ENCODE data around the gene IGF1R.

The IGF1R gene

DNA sequence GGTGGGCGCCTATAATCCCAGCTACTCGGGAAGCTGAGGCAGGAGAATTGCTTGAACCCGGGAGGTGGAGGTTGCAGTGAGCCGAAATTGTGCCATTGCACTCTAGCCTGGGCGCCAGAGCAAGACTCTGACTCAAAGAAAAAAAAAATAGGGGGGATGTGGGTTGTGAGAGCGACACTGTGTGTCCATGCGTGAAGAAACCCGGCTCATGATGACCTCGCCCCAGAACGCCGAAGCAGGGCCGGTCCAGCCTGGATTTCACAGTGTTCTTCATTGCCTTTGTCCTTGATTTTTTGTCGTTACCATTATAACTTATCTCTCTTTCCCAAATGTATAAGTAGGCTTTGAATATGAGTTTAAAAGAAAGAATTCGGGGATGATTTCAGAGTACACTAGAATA, 230.5 kb downstream of the IGF1R start:
- DNase-seq (ENCODE audit: low spot score) (peak; percentile 40), FAIRE-seq (peak; percentile 43)

DNA sequence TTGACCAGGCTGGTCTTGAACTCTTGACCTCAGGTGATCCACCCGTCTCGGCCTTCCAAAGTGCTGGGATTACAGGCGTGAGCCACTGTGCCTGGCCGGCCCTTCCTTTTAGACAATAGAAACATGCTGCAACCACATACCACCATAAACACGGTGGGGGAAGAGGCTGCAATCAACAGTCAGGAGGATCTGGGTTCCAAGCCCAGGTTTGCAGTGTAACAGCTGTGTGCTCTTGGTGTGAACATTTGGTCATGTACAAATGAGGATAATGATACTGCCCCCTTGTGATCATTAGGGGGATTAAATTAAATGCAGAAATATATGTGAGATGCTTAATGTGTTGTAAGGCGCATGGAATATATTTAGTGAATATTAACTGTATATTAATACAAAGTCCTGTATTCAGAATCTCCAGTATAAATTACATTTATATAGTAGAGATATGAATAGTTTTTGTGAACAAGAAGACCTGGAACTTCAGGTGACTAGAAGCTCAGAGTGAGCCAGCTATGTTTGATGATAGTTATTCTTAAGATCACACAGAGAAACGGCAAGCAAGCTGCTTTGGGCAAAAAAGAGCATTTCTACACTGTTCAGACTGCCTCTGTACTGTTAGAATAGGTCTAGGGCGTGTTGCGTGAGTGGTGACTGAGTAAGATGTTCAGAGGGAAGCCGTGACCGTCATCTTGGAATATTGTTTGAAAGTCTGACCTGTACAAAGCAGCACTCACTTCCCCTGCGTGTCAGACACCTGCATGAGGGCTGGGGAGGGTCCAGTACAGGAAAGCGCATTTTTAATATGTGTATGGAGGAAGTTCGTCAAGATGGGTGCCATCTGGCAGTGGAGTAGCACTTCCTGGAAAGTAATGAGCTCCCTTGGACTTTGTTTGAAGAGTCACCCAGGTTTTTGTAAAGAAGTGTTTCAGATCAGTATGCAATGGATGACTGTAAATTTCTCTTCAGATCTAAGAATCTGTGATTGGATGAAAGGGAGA, 233.5 kb downstream of the IGF1R start:
- peak; percentile 53 for DNase-seq (ENCODE audit: low spot score)
- FAIRE-seq, result peak; percentile 30

DNA sequence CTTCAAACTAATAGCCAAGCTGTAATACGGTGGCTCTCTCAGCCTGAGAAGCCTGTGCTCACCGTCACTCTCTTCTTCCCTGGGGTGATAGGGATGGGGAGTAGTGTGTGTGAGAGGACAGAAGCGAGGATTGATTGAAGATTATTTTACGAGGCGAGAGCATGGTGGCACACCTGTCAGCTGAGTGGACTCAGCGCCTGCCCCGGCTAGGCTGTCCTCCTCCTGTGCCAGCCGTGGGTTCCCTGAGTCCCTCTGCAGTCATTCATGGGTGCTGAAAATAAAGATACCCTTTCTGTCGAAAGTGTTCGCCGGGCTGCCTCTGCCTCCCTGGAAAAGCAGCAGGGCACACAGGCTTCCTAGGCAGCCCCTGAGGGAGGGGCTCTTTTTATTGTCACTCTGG, 235.1 kb downstream of the IGF1R start:
- FAIRE-seq (no peak), DNase-seq (ENCODE audit: low spot score) (no peak)

DNA sequence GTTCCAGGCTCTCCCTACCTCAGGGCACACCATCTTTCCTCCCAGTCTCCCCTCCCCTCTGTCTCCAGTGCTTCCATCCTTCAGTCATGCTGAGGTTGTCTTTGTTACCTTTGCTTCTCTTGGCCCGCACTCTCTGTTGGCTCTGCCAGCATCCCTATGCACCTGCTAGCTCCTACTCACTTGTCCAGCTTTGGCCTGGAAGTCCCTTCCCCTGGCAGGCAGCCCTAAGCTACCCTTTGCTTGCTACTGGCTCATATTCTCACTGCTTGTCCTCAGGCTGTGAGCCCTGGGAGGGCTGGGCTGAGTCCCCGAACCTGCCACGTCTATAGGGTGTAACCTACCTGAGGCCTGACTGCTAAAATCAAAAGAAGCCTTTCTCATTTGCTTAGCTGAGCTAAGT, 236.6 kb downstream of the IGF1R start:
- no peak for FAIRE-seq
- DNase-seq (ENCODE audit: low spot score), result no peak

DNA sequence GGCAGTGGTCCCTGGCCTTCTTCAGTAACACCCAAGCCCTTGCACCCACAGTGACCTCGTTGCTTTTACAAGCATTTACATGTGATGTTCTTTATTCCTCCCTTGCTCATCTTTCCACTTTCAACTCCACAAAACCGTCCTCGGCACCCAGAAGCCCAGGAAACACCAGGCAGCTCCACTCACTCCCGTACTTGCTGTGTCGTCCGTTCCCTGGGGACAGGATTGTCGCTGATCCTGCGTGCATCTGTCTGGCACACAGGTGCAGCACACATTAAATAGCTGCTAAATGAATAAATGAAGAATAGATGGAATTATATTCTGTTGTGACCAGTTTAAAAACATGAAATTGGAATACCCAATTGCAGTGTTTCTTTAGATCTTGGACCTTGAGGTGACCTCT, 239.6 kb downstream of the IGF1R start:
- FAIRE-seq (no peak), DNase-seq (ENCODE audit: low spot score) (no peak)

DNA sequence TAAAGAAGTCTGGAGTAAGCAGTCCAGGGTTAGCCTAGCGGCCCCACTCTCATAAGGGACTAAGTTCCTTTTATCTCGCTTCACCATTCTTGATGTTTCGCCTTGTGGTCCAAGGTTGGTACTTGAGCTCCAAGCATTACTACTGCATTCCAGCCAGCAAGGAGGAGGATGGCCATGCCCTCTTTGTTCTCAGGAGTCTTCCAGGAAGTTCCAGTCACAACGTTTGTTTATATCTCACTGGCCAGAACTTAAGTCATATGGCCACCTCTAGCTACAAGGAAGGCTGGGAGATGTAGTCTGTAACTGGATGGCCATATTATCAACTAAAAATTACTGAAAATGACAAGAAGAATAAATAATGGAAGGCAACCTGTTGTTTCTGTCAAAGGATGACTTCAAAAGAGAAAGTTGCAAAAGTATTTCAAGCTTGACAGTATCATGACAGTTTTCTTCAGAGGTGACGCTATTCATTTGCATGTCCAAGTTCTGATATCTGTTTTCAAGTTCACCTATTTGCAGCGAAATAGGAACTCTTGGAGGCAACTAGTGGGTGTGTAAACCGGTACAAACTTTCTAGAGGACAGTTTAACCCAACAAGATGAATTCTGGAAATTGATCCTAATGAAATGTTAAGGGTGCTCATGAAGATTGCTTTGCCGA, 240.6 kb downstream of the IGF1R start:
- FAIRE-seq (no peak), DNase-seq (ENCODE audit: low spot score) (peak; percentile 61)

DNA sequence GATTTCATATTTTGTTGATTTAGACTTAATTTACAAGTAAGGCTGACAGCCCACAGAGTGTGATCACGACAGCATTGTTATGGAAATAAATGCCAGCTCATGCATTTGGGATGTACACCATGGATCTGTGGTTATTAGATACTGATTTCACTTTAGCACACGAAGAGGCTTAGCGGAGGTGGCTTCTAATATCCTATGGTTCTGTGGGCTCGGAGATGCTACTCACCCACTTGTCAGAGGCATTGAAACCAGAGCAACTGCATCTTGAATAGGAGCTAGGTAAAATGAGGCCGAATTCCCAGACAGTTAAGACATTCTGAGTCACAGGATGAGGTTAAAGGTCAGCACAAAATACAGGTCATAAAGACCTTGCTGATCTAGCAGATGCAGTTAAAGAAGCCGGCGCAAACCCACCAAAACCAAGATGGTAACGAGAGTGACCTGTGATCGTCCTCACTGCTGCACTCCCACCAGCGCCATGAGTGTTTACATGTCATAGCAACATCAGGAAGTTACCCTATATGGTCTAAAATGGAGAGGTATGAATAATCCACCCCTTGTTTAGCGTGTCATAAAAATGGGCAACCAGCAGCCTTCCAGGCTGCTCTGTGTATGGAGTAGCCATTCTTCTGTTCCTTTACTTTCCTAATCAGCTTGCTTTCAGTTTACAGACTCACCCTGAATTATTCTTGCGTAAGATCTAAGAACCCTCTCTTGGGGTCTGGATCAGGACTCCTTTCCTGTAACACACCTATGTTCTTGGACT, 241.8 kb downstream of the IGF1R start:
- FAIRE-seq (peak; percentile 93), DNase-seq (ENCODE audit: low spot score) (peak; percentile 99)

DNA sequence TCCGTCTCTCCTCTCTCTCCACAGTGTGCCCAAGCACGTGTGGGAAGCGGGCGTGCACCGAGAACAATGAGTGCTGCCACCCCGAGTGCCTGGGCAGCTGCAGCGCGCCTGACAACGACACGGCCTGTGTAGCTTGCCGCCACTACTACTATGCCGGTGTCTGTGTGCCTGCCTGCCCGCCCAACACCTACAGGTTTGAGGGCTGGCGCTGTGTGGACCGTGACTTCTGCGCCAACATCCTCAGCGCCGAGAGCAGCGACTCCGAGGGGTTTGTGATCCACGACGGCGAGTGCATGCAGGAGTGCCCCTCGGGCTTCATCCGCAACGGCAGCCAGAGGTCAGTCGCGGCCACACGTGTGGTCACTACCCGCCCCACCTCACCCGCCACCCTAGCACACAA, 243.0 kb downstream of the IGF1R start:
- DNase-seq (ENCODE audit: low spot score), result no peak
- FAIRE-seq, result no peak

DNA sequence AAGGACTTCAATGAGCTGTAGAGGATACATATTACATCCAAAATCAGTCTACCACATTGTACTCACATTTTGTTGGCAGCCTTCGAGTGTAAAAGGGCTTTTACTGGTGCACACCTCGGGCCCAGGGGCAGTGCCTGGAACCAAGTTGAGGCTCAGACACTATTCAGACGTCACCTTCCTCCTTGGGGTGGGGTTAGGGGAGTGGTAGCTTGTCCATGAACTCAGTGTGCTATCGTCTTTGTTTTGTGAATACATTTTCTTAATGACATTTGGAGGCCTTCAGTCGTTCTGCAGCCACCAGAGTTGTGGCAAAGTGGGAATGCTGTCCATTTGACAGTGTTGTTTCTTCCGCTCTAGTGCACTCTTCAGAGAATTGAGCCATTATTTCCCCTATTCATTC, 245.1 kb downstream of the IGF1R start:
- FAIRE-seq (no peak), DNase-seq (ENCODE audit: low spot score) (no peak)

DNA sequence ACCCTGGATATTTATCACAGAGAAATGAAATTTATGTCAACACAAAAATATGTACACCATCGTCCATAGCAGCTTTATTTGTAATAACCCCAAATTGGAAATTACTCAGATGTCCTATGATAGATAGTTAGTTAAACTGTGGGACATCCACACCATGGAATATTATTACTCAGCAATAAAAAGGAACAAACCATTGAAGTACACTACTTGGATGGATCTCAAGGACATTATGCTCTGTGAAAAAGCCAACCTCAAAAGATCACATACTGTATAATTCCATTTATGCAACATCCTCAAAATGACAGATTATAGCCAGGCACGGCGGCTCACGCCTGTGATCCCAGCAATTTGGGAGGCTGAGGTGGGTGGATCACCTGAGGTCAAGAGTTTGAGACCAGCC, 246.0 kb downstream of the IGF1R start:
- no peak for DNase-seq (ENCODE audit: low spot score)
- FAIRE-seq, result no peak

DNA sequence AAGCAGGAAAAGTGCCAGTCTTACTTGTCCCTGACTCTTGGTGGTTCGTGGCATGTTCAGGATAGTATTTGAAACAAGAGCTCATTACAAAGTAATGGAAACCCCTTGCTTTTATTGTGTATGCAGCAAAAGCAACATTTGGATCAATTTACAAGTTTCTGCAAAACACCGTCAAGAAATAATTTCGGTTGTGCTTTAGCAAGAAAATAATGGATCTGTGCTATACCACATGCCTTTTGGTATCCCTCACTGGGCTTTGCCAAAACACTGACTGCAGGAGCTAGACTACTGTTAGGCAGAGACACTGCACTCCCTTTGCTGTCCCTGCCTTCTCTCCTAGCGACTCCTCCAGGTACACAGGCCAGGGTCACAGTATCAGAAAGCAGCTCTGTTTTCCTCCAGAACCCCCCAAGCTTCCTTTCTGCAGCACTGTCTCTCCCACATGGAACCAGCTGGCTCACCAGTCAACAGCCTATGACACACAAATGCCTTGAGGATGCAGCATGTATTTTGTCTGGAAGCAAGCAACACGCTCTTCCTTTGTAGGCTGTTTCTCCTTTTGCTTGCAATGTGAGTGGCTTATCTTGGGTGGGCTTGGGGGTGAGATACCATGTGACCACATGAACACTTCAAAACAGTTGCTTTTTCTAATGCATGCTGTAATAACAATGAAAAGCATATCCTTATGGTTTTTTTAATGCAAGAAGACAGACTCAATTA, 247.8 kb downstream of the IGF1R start:
- DNase-seq (ENCODE audit: low spot score) (peak; percentile 50), FAIRE-seq (no peak)

DNA sequence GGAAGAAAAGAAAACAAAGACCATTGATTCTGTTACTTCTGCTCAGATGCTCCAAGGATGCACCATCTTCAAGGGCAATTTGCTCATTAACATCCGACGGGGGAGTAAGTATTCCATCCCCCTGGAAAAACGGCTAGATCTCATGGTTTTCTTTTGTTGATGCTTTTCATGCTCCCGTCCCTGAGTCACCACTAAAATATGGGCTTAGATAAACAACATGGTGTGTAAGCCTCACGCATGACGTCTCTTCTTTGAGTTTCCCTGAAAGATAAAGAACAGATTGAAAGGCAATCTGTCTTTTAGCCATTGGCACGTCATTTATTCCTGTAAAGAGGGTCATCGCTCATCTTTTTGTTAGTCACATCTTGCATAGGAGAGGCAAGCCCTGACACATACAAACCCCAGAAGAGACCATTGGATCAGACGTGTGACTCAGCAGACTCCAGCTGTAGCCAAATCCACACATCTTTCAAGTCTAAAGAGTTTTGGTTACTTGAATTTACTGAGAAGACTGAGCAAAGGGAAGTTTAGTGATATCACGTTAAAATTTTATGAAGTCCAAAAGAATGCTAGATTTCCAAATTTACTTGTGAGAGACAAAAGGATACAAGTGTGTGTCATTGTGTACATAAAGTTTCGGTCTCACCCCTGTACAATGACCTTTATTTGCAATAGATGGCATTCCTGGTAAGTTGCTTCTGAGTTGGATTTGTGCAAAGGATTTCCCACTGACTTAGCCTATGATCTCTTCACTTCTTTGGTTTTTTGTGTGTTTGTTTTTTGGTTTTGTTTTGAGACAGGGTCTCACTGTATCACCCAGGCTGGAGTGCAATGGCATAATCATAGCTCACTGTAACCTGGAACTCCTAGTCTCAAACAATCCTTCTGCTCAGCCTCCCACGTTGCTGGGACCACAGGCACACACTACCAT, 248.7 kb downstream of the IGF1R start:
- peak; percentile 91 for FAIRE-seq
- DNase-seq (ENCODE audit: low spot score), result peak; percentile 98

DNA sequence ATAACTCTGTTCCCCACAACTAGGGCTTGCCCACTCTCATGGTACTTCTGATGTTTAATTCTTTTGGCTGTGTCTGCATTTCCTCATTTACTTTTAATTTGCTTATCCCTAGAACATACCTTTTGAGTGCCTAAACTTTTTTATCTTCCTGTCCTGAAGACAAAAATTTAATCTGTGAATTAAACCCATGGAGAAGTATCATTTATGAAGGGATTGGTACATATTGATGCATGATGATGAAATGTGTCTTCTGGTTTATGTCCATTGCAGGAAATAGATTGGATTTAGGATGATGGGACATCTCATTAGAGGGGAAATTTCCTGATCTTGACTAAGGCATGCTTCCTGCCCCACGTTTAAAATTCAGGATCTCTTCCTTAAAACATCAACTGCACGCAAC, 249.8 kb downstream of the IGF1R start:
- FAIRE-seq, result no peak
- DNase-seq (ENCODE audit: low spot score), result no peak

DNA sequence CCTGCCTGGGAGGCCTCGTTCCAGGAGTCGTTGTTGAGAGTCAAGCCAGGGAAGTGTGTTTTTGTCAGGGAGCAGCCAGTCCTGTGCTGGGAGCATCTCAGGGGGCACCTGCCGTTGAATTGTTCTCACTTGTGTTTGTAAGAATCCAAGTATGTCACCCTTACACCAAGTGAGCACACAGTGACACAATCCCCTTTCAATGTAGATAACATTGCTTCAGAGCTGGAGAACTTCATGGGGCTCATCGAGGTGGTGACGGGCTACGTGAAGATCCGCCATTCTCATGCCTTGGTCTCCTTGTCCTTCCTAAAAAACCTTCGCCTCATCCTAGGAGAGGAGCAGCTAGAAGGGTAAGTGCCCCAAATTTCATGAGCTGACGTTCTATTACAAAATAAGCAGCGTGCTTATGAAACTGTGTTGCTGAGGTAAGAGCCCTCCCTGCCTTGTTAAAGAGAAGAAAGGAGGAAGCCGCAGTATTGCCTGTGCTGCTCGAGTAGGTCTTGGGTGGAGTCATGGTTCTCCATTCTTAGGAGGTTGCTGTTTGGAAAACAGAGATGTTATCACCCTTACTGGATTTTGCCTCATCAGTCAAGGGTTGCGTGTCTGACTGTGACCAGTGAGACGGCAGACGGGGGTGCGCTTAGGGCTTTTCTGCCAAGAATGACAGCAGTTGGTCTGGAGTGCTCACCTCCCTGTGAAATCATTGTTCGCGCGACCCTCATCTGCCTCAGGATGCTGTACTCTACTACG, 251.1 kb downstream of the IGF1R start:
- DNase-seq (ENCODE audit: low spot score), result no peak
- FAIRE-seq, result no peak

DNA sequence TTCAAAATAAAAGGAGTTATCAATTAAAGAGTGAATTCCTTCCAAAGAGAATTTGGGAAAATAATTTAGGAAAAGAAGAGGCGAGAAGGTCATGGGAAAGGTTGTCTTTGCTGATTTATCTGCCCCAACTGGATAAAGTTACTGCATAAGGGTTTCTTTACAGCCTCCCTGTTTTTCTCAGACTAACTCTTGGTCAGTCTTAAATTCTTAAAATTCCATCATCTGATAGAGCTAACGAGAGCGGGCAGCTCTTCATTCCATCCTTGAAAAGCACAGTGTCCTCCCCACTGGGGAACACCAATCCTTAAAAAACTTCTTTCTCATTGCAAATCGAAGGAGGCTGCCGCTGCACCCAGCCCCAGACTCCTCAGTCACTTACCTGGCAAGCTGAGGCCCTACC, 252.0 kb downstream of the IGF1R start:
- FAIRE-seq (no peak), DNase-seq (ENCODE audit: low spot score) (no peak)

DNA sequence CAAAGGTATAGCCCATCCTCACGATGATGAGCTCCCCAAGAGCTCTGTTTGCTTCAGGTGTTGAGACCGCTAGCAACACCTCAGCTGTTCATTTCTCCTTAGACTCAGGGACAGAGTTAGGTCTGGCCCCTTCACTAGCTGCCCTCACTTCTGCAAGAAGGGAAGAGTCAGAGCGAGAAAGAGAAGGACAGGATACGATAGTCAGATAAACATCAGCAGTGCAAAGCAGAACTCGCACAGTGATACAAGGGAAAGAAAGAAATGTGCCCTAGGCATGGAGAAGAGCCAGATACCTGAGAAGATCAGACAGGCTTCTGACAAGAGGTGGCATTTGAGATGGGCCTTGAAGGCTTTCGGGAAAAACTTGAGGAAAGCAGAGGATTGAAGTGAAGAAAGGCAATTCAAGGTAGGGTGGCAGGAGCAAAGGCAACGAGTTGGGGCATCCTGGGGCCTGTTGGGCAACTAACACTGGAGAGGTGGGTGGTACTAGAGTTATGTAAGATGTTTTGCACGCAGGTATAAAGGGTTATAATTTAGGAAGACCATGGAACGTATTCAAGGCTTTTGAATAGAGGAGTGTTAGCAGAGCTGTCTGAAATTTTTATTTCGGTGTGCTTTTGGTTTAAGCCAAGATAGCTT, 253.2 kb downstream of the IGF1R start:
- DNase-seq (ENCODE audit: low spot score) (no peak), FAIRE-seq (no peak)

DNA sequence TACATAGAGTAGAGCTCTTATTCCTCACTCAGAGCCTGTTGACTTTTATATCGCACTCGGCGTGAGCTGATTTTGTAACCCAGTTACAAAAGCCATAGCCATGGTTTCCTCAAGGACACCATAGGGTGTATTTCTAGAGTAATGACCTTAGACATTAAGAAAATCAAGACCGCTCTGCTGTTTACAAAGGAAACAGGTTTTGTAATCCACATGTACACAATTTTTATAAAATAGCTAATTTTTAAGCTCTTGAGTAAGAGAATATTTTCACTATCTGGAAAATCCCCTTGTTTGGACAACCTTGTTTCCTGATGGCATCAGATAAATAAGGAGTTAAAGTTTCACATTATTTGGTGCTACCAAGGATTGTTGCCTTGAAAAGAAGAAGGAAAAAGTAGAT, 254.6 kb downstream of the IGF1R start:
- no peak for FAIRE-seq
- no peak for DNase-seq (ENCODE audit: low spot score)

DNA sequence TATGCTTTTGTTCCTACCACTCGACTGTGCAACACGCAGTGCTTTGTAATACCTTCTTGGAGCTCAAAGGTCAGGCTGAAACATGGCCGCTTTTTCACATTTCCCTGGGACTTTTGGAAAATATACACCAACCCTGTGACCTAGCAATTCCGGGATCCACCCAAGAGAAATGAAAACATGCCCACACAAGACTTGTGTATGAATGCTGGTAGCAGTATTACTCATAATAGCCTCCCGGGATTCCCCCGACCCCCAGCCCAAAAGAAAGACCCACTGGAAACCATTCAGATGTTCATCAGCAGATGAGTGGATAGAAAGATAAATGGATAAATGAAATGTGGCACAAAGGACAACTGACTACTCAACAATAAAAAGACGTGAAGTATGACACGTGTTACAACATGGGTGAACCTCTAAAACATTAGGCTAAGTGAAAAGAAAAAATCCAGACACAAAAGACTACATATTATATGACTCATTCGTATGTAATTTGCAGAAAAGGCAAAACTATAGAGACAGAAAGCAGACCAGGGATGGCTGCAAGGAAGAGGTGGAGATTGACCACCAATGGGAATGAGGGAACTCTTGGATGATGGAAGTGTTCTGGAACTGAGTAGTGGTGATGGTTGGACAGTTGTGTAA, 255.2 kb downstream of the IGF1R start:
- DNase-seq (ENCODE audit: low spot score) (peak; percentile 65), FAIRE-seq (no peak)

All from RCC 7860 (cell line).